GM19463 (cell line): ENCODE measurements around the gene TSC22D3.

Experiments
- ATAC-seq: cut with Tn5 transposase; IDR thresholded peaks from one replicate; pipeline ENCODE4 v1.9.1; 2021; ENCODE audit warnings: mild to moderate bottlenecking, moderate library complexity; ENCODE audit not compliant: unreplicated experiment

Gene TSC22D3

DNA sequence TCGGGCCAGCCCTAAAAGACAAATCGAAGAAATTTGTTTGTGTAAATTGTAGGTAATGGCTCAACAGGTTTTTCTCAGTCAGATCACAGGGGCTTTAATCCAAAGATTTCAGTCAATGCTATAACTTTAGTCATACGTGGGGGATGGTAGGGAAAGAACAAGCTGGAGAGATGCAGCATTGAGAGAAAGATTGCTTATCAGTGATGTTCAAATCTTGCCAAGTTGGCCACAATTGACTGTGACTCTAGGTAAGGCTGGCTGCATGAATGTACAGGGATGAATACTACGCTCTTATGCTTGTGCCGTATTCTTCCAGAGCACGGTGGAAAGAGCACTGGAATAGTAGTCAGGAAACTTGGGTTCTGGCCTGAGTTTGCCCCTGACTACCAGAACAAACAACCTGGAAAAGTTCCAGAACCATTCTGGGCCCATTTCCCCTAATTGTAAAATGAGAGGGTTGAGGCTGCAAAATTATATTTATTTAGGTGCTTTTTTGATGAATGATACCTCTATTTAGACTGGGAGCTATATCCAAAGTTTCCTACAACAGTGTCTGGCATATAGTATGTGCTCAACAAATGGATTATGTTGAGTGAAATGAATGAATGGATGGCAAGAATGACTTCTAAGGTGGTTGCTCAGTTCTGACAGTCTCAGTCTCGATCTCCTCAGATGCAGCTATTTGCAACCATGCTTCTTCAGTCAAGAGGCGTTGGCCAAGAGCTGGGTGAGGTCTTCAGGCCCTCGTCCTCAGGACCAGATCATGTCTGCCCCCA lies 44.4 kb downstream of the TSC22D3 start:
- ATAC-seq: no peak

DNA sequence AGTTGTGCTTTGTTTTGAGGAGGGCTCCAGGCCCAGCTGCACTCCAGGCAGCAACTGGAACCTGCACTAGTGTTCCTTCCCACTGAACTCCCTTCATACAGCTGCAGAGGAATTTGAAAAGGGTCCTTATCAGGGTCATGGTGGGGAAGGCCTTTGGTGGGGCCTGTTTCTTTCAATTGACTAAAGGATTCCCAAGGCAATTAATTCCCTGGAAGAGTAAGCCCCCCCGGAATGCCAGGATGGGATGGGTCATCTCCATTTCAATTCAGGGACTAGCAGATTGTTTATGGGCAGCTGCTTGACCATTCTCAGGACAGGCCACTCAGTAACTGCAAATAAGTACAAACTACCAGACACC lies 45.3 kb downstream of the TSC22D3 start:
- no peak for ATAC-seq

DNA sequence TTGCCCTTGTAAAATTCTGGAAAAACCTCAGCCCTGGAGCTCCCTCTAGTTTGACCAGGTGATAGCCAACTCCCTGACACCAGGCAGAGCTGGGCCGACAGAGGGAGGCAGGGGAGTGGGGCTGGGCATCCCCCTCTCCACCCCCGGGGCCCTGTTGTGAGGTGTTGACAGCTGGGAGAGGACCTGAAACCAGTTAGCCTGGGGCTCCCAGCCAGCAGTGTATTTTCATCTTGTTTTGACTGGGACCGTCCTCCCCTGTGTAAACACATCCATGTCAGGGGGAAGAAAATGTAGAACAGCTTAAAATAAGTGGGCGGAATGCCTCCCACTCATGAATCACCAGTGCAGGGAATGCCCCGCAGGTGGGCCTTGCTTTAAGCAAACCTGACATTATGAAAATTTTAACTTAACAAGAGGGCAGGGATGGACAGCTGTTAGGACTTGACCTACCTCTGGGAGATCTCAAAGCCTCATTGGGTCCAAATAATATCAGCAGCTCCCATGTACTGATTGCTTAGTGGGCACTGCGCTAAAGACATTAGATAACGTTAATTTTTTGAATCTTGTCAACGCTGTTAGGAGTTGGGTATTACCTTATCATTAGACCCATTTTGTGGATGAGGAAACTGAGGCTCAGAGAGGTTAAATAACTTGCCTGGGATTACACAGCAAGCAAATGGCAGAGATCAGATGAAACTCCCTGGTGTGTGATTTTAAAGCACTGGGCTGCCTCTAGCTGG lies 45.9 kb downstream of the TSC22D3 start:
- ATAC-seq: peak; percentile 95

DNA sequence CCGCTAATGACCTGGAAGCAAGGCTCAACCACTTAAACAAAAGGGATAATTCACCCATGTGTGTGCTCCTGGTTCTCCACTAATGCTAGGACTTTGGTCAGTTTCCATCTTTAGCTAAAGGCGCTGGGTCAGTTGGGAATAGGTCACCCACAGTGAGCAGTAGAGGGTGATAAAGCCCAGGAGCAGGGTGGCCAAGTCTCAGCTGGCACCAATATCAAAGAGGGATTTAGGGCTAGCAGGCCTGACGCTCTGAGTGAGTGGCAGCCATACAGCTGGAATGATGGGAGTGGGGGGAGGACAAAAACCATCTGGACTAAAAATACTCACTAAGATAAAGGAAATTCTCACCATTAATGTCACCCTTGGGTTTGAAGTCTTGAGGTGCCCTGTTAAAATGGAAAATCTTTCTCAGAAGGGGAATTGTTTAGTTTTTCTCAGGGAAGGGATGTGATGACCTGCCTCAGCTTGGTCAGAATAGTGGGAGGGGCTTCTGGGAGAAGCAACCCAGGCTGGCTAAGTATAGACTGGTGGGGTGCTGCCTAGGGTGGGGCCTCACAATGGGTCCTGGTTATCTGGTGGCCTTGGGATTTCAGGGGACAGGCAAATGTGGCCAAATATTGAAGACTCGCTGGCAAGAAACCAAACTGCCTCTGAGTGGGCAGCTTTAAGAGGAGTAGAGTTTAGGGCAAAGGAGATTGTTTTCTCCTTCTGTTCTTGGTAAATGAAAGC lies 47.1 kb downstream of the TSC22D3 start:
- ATAC-seq: no peak

DNA sequence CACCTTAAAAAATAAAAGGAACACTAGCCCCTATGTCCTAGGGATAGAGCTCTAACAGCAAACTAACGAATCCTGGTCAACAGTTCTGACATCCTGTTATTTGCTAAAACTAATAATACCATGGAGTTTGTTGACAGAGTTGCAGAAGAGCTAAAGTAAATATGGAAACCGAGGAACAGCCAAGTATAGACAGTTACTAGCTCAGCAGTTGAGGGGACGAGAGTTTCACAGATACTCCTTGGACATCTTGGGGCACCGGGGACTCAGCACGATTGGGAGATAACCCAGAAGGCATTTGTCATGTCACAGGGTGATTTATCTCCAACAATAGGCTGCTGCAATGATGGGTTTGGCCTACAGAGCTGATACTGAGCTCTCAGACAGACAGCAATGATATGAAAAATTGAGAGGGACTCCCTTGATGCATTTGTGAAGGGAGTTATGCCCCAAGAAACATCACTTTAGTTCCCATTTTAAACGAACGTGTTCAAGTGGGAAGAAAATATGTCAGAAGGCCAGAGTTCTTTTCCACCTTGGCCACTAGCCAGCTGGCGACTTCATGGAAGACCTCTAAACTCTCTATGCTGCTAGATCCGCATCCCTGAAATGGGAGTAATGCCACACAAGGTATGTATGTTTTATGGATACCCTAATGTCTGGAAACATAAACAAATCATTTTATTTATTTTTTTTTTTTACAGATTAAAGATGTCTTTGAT lies 48.6 kb downstream of the TSC22D3 start:
- ATAC-seq: no peak

DNA sequence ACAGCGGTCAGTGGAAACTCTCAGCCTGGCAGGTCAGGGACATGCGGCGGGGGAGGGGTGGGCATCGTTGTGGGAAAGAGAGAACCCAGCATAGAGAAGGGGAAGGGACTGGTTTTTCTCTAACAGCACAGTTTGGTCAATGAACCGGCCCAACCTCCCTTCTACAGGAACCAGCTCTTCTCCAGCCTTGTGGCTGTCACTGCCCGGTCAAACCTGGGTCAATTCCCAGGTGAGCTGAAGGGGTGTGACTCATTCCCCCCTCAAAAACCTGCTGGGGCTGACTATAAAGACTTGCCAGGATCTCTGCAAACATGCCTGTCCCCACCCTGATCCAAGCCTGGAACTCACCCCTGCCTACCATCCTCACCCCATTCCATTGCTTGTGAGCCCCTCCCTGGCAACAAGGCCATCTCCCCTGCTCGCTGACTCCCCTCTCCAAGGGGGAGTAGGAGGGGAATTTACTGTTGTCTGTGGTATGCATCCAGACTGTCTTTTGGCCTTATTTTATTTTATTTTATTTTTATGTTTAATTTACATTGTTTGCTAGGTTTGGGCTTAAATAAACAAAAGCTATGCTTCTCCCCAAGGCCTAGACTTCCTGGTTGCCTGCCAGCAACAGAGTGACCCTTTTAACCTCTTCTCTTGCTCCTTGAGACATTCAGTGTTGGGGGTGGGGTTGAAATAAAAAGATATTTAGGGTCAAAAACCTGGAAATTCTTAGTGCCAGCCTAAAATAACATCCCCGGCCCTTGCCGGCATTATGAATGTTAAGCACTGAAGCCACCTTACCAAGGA lies 49.6 kb downstream of the TSC22D3 start:
- ATAC-seq: no peak

DNA sequence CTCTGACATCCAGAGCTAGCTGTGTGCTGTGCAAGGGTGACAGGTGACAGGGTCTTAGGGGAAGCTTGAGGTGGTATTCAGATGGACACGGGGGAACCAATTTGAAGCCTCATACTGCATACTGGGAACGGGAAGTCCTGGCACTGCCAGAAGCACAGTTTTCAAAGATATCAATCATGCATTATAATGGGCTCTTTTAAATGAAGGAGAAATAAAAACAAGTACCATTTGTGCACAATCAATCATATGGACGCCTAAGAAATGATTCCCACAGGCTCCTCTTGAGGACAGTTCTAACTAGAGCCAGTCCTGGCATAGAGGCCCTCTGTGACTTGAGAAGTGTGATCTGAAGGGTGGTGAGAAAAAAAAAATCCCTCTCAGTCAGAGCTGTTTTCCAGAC lies 50.9 kb downstream of the TSC22D3 start:
- no peak for ATAC-seq

DNA sequence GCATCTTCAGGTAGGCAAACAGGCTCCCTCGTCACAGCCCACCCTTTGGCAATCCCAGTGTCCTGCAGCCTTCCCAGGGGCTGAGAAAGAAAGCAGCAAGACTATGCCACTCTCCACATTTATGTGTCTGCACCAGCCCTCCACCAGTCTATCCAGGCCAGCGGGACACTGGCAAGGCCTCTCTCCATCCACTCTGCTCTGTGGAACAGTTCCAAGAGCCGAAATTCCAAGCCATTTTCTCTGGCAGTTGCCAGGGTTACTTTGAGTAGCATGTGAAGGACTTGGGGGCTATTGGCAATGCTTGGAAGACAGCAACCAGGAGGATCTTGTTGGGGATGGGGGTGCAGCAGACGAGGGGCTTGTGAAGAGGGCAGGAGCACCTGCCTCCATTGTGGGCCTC lies 52.1 kb downstream of the TSC22D3 start:
- ATAC-seq: no peak

DNA sequence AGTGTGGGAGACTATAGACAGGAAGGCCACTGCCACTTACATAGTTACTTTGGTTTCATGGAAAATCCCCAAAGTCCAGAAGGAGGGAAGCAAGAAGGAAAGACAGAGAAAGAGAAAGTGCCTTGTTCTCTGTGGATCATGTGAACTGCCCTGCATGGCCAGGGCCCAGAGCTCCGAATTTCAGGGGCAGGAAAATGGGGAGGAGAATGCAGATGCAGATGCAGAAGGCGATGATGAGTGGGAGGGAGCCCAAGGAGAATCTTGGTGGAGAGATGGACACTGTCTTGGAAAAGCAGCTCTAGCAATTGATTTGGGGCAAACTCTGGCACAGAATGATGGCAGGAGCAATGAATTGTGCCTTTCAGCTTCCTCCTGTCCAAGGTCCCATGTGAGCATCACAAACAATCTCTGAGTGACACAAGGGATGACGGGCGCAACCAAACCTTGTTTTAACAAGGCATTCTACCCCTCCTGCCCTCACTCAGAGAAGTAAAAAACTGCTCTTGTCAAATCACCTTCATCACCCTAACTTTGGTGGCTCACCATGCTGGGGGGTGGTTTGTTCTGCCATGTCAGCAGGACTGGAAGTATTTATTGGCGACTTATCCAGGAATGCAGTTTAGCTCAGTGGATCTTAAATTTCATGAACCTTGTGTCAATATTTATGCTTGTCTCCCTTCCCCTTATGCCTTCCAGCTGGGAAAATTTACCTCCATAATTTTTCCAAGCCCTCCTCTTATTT lies 53.5 kb downstream of the TSC22D3 start:
- ATAC-seq: no peak

DNA sequence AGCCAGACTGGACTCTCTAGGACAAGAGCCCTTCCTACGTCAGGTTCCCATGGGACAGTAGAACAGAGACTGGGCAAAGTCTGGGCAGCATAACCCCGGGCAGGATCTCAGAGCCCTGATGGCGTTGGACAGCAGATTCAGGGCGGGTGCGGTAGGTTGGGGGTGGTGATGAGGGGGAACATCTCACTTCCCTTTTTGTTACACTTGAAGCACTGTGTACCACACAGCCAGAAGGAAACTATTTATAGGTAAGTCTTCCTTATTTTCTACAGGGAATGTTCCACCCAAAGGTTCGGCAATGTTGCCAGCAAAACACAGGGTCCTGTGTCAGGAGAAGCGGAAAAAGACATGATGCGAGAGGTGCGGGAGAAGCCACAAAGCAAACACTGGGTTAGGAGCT lies 54.3 kb downstream of the TSC22D3 start:
- peak; percentile 39 for ATAC-seq

DNA sequence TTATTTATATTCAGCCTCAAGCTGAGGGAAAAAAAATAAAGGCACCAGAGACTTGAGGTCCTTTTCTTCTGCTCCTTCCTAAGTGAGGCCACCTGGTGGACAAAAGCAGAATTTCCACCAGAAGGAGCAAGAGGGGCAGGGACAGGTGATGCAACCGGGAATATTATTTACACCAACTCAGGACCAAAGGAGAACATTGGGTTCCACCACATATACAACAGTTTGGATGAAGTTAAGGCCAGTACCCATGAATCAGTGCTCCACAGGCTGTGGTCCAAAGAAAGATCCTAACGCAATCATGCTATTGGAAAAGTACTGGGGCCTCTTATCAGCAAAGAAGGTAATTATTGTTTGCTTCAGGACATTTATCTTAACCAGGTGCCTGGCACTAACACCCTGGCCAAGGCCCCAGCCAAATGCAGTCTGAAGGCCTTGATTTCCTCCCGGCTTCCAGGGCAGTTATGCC lies 57.4 kb downstream of the TSC22D3 start:
- ATAC-seq: no peak

DNA sequence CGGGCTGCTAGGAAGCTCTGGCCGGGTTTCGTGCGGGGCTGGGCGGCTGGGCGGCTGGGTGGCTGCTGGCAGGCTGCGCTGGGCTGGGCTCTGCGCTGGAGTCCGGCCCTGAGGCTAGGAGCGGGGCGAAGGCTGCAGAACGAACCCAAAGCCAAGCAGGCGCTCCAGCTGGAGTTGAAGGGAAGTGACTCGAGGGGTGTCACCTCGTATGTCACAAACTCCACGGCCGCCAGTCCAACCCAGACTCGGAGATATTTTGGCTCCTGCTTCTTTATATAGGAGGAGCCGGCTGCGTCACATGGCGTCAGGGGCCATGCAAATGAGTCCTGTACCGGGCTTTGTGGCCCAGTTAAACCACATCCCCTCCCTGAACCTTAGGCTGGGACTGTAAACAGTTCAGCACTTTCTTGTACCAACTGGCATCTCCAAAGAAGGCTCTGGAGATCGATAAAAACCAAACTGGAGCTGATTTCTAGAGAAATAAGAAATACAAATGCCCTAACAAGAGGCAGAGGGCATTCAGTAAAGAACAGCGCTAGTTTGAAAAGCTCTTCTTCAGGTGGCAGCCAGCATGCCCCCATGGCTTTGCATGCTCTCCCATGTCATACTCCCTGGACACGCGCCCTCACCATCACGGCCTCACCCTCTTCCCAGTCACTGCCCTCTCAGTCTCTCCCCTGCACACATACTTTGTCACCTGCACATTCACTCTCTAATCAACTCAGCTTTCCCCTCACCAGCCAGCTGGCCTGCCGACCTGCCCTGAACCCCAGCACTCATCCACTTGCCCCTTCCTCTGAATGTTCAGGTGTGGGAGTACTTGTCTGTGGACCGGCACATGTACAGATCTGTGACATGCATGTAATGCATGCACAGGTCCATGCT lies 58.5 kb downstream of the TSC22D3 start:
- peak; percentile 72 for ATAC-seq

DNA sequence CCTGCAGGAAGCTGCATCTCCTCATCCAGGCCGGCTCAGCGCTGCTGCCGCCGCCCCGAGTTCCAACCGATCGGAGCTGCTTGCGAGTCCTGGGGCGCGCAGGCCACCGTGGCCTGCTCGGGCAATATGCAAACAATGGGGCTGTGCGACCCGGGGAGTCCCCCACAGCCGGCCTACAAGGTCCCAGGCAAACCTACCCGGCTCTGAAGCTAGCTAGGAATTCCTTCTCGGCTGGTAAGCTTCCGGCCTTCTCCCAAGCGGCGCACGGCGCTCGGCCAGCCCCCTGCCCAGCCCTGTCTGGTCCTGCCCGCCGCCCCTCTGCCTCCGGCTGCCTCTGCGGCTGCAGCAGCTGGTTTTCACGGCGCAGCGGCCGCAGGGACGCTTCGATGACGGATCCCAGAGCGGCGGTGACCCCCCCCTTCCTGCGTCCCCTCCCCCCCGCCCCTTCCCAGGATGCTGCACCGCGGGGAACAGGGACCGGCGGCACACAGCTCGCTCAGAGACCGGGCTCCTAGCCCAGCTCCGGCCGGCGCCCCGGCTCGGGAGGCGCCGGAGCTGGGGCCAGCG lies 59.4 kb downstream of the TSC22D3 start:
- ATAC-seq: peak; percentile 30

DNA sequence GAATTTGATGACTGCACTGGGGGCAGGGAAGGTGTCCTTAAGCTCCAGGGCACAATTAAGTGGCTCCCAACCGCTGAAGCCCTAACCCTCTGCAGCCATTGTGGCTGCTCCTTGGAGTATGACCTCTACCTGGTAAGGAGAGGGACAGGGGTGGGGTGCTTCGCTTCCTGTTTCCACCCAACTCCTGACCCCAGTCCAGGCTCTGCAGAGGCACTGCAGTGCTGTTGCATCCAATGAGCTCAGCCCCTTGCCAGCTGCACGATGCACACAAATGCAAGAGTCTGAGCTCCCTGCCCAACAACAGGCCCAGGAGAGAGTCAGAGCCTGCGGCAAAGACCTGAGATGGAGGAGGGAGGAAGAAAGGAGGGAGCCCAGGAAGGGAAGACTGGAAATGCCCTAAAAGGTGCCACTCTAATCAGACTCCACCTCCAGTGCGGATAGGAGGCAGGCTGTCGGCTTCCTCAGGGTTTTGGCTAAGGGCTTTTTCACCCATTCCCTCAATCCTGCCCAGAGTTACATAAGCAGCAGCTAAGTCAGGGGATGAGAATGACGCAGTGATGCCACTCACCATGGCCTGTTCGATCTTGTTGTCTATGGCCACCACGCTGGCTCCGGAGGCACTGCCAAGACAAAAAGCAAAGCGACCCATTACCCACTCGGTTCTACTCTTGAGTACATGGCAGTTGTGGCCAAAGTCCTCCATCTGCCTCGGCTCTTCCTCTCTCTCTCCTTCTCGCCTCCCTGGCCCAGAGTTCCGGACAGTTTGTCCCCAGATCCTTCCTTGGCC lies 60.1 kb downstream of the TSC22D3 start:
- no peak for ATAC-seq

DNA sequence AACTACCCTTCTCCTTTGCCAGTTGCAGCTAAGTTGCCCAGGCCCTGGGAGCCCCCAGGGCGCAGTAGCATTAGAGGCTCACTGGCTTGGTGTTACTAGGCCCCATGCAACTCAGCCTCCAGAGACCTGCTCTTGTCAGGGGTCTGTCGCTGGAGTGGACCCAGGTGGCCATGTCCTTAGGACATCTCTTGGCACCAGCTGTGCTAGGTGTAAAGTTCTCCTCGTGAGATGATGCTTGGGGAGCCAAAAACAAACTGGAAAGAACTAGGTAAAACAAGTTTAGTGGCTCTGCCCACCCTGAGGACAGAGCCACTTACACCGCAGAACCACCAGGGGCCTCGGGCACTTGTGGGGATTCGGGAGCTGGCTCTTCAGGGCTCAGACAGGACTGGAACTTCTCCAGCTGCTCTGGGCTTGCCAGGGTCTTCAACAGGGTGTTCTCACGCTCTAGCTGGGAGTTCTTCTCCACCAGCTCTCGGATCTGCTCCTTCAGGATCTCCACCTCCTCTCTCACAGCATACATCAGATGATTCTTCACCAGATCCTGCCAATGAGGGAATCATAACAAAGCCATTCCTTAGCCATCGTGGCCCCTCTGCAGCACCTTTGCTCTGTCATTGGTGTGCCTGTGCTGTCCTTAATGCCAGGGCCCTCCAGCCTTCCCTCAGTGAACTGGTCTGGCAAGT lies 61.2 kb downstream of the TSC22D3 start:
- ATAC-seq: no peak

DNA sequence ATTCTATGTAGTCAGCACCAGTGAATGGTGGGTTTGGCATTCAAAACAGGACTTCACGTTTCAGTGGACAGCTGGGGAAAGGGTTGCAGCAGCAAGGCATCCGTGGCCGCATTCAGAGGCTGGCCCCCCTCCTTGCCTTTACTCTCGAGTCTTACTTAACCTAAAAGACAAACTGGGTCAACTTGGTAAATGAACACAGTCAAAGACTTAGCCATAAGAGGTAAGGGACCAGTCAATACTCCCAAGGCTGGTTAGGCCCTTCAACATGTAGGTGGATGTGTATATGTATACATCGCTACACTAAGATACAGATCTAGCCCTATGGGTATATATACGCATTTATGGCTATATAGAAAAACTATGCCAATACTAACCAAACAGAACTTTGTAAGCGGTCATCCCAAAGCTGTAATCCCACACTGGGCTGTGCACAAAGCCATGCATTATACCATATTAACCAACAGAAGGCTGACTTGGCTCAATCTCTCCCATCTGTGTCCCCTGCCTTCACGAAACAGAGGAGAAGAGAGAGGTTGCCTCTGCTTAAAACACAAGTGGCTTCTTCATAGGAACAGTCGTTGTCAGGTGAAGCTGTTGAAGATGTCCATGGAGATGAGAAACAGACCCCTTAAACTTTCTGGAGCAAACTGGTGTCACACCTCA lies 61.9 kb downstream of the TSC22D3 start:
- ATAC-seq: no peak

DNA sequence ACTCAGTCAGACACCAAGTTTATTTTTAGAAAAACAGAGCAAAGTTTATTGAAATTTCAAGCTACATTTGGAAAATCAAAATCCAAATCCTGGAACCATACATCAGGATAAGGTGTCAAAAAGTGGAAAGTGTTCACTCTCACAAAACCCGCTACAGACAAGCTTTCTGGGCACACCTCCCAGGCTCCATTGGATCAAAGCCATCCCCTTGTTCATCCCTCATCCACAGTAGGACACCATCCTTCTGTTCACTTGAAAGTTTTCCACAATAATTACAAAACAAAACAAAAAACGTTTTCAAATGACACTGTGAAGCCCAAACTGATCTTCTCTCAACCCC lies 62.4 kb downstream of the TSC22D3 start:
- no peak for ATAC-seq
